Spleen (tissue), 7 donors: ENCODE results near the gene KCNC2.

ENCODE experiments used
- CTCF ChIP-seq, 11 experiments: fragments of 200-600 bp in 7 of 11; fragments of 450-650 bp in 4 of 11; sonication (generic) in 4 of 11; IDR thresholded peaks in 8 of 11; conservative IDR thresholded peaks in 3 of 11; 1 replicate in 7 of 11; 2 replicates in 4 of 11; pipeline versions ENCODE4 v1.4.0 to v1.8.0; 2016 to 2021; ENCODE audit warnings: antibody characterized with exemption in 11 of 11, inconsistent platforms in 4 of 11, mild to moderate bottlenecking in 1 of 11
- POLR2AphosphoS5 ChIP-seq, 3 donors: sonication (generic); formaldehyde crosslinking; IDR thresholded peaks; one replicate each; pipeline ENCODE4 v1.5.1; 2017; ENCODE audit warnings: antibody characterized with exemption in 3 of 3
- donor health status: DM: no; HTN: no; CAD: no; lungs with moderate emphysema.
- donor health status: DM: no; HTN: no; CAD: no.
- donor health status: DM: no; HTN: no; CAD: no.

GRCh38 chr12:75194250-75194649 lies 15.4 kb downstream of the KCNC2 start:
- no peak for TF ChIP-seq CTCF (IDR thresholded peaks at IDR 0.05 in 8 of 11, conservative IDR thresholded peaks at IDR 0.05 in 3 of 11)
- no peak for TF ChIP-seq POLR2AphosphoS5 (IDR thresholded peaks at IDR 0.05)
